ENCODE measurements around the gene TRAF7. TPM values are rescaled to one million over a fixed set of nuclear protein-coding genes. Genes with fewer than 3 reads are reported as not detected.

Gene TRAF7
- total and polyA plus RNA-seq, 2 of the 13 experiments (the other 11 are each of a cell fraction or from before 2014, with no cell fraction given) = 47.9 to 65.6 TPM

DNA sequence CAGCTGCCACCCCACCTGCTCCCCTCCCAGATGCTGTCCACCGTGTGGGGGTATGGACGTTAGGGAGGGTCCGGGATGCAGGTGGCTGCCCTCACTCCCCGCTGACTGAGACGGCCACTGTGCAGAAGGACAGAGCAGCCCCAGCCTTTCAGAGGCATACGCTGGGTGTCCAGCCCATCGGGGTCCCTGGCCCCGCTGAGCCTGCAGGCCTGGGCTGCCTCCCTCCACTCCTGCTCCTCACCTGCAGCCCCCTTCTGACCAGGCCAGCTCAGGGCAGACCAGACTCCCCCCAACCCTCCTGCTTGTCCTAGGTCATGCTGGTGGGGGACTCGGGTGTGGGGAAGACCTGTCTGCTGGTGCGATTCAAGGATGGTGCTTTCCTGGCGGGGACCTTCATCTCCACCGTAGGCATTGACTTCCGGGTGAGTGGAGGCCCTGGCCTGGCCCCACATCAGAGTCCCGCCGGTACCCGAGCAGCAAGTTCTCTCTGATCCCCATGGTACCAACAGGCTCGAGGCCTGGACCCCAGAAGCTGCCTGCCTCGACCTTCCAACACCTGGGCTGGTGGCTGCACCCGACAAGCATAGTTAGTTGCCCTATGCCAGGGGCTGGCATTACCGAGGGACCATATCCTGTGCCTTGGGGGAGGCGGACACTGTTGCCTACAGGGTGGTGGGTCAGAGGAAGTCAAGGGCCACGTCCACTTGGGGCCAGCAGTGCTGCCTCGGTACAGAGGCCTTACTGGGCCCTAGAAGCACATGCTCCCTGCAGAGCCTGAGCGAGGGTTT is 5.8 kb upstream of the TRAF7 start (continued):
- TF ChIP-seq, protein P1, sequence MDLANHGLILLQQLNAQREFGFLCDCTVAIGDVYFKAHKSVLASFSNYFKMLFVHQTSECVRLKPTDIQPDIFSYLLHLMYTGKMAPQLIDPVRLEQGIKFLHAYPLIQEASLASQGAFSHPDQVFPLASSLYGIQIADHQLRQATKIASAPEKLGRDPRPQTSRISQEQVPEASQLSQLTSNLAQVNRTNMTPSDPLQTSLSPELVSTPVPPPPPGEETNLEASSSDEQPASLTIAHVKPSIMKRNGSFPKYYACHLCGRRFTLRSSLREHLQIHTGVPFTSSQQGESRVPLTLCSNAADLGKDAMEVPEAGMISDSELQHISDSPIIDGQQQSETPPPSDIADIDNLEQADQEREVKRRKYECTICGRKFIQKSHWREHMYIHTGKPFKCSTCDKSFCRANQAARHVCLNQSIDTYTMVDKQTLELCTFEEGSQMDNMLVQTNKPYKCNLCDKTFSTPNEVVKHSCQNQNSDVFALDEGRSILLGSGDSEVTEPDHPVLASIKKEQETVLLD (CRISPR knock-in tag; IDR thresholded peaks at IDR 0.05; ENCODE audit: low read depth) = no peak
- TF ChIP-seq ZNF121 (CRISPR knock-in tag; IDR thresholded peaks at IDR 0.05) (no peak; the same call in 1 of the 2 replicates), SRSF9 (IDR thresholded peaks at IDR 0.05; ENCODE audit: borderline replicate concordance, insufficient read depth, low read depth, low read length, poor library complexity, severe bottlenecking) (no peak), FOXJ3 (CRISPR knock-in tag; IDR thresholded peaks at IDR 0.05; ENCODE audit: borderline replicate concordance) (no peak), MEIS2 (CRISPR knock-in tag; IDR thresholded peaks at IDR 0.05) (no peak), MZF1 (CRISPR knock-in tag; IDR thresholded peaks at IDR 0.05; ENCODE audit: borderline replicate concordance) (no peak), HIVEP1 (CRISPR knock-in tag; IDR thresholded peaks at IDR 0.05) (no peak), RORA (CRISPR knock-in tag; IDR thresholded peaks at IDR 0.05) (no peak), CEBPG (CRISPR knock-in tag; IDR thresholded peaks at IDR 0.05) (no peak), NR1H2 (CRISPR knock-in tag; IDR thresholded peaks at IDR 0.05; ENCODE audit: borderline replicate concordance, low read depth) (no peak), FOXO1 (CRISPR knock-in tag; IDR thresholded peaks at IDR 0.05) (no peak), ZBTB7A (CRISPR knock-in tag; IDR thresholded peaks at IDR 0.05) (0 out of 2 replicates have a peak, but pooled peaks have one; percentile 42), TAF1 (CRISPR knock-in tag; IDR thresholded peaks at IDR 0.05) (no peak), PITX1 (CRISPR knock-in tag; IDR thresholded peaks at IDR 0.05) (no peak; the same call in 1 of the 2 replicates), AHR (CRISPR knock-in tag; IDR thresholded peaks at IDR 0.05) (no peak), ZNF343 (CRISPR knock-in tag; IDR thresholded peaks at IDR 0.05) (no peak), ZNF468 (CRISPR knock-in tag; IDR thresholded peaks at IDR 0.05) (peak; percentile 39; the same call in 1 of the 2 replicates), ZKSCAN8 (CRISPR knock-in tag; IDR thresholded peaks at IDR 0.05; ENCODE audit: borderline replicate concordance) (no peak), KDM1A (CRISPR knock-in tag; IDR thresholded peaks at IDR 0.05) (no peak), ZNF607 (CRISPR knock-in tag; IDR thresholded peaks at IDR 0.05; ENCODE audit: borderline replicate concordance) (no peak)
- TF ChIP-seq, protein P2, sequence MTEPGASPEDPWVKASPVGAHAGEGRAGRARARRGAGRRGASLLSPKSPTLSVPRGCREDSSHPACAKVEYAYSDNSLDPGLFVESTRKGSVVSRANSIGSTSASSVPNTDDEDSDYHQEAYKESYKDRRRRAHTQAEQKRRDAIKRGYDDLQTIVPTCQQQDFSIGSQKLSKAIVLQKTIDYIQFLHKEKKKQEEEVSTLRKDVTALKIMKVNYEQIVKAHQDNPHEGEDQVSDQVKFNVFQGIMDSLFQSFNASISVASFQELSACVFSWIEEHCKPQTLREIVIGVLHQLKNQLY (CRISPR knock-in tag; IDR thresholded peaks at IDR 0.05) = no peak
- TF ChIP-seq, protein P3, sequence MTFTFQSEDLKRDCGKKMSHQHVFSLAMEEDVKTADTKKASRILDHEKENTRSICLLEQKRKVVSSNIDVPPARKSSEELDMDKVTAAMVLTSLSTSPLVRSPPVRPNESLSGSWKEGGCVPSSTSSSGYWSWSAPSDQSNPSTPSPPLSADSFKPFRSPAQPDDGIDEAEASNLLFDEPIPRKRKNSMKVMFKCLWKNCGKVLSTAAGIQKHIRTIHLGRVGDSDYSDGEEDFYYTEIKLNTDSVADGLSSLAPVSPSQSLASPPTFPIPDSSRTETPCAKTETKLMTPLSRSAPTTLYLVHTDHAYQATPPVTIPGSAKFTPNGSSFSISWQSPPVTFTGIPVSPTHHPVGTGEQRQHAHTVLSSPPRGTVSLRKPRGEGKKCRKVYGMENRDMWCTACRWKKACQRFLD (CRISPR knock-in tag; IDR thresholded peaks at IDR 0.05; ENCODE audit: borderline replicate concordance) = no peak
- TF ChIP-seq, protein P4, sequence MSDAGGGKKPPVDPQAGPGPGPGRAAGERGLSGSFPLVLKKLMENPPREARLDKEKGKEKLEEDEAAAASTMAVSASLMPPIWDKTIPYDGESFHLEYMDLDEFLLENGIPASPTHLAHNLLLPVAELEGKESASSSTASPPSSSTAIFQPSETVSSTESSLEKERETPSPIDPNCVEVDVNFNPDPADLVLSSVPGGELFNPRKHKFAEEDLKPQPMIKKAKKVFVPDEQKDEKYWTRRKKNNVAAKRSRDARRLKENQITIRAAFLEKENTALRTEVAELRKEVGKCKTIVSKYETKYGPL (CRISPR knock-in tag; IDR thresholded peaks at IDR 0.05) = no peak
- TF ChIP-seq, protein P5, sequence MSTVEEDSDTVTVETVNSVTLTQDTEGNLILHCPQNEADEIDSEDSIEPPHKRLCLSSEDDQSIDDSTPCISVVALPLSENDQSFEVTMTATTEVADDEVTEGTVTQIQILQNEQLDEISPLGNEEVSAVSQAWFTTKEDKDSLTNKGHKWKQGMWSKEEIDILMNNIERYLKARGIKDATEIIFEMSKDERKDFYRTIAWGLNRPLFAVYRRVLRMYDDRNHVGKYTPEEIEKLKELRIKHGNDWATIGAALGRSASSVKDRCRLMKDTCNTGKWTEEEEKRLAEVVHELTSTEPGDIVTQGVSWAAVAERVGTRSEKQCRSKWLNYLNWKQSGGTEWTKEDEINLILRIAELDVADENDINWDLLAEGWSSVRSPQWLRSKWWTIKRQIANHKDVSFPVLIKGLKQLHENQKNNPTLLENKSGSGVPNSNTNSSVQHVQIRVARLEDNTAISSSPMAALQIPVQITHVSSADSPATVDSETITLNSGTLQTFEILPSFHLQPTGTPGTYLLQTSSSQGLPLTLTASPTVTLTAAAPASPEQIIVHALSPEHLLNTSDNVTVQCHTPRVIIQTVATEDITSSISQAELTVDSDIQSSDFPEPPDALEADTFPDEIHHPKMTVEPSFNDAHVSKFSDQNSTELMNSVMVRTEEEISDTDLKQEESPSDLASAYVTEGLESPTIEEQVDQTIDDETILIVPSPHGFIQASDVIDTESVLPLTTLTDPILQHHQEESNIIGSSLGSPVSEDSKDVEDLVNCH (CRISPR knock-in tag; IDR thresholded peaks at IDR 0.05) = no peak
